Ovary (tissue), 3 donors: ENCODE data around the gene SRRT.
"Not testable (repeated sequence)": the region's sequence is repeated elsewhere in the genome, so short reads cannot be mapped to it uniquely, and the experiment has no call there.

Experiments used
- CTCF ChIP-seq, 3 donors: fragments of 450-650 bp in 2 of 3; fragments of 200-600 bp in 1 of 3; IDR thresholded peaks; one replicate each; pipeline versions ENCODE4 v1.5.1 to v1.8.0; 2016 to 2022; ENCODE audit warnings: antibody characterized with exemption in 3 of 3, mild to moderate bottlenecking in 1 of 3
- POLR2A ChIP-seq: fragments of 450-650 bp; IDR thresholded peaks from one replicate; pipeline ENCODE4 v1.6.1; 2017; ENCODE audit warnings: antibody characterized with exemption, mild to moderate bottlenecking, moderate library complexity
- donor health status: DM: no; HTN: no; CAD: no.

GRCh38 chr7:100935381-100935780 lies 60.5 kb downstream of the SRRT start:
- not testable (repeated sequence) for TF ChIP-seq CTCF (IDR thresholded peaks at IDR 0.05); POLR2A
